SIG-M5 treated with dmso at 0.1 percent for 504 hours (cell line): ENCODE measurements around the gene SLC22A12.

Experiments
- DNase-seq: peaks from one replicate; lab custom pipeline; 2025; ENCODE audit not compliant: unreplicated experiment; lab: John Stamatoyannopoulos, UW

The SLC22A12 gene

DNA sequence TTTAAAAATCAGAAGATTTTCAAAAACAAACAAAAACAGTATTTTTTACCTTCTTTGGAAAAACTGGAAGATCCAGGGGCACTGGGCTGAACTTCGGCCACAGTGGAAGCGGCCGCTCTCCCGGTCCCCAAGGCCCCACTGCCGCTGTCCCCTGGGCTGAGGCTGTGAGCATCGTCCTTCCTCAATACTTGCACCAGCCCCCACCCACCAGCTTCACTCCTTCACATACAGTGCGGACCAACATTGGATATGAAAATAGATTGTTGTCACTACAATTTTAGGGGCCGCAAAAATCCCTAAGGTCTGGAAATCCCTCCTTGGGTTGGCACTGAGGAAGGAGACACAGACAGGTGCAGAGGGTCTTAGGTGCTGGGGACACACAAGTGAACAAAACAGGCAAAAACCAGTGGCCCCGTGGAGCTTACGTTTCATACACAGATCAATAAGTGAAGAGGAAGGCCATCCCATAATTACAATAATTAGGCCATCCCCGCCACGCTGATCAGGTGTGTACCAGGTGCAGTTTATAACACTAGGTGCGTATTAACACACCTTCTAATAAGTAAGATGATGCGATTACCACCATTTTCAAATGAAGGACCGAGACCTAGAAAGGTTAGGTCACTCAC, 28.2 kb upstream of the SLC22A12 start:
- DNase-seq = no peak

DNA sequence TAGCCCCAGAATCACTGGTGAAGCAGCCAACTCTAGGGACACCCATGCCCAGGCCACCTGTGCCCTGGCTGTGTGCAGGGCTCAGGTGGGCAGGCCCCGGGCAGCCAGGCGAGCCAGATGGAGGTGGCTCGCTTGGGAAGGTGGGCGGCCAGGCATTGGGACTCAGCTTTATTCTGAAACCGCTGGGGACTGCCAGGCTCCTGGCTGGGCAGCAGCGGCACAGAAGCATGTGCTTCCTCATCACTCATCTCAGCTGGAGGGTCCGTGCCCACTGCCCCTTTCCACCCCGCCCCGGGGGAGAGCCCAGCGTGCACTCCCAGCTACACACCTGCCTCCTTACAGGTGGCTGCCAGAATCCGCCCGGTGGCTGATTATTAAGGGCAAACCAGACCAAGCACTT, 27.1 kb upstream of the SLC22A12 start:
- DNase-seq = no peak

DNA sequence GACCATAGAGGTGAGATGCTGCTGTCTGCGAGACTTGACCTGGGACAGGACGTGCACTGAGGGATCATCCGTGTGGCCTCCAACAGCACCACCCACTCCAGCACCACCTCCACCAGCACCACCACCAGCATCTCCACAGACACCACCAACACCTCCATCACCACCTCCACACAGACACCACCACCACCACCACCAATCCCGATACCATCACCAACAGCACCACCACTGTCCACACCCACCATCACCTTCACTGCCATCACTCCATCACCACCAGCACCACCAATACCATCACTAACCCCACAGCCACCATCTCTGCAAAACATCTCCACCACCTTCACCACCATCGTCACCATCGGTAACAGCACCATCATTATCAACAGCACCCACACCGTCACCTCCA, 26.6 kb upstream of the SLC22A12 start:
- DNase-seq = no peak

DNA sequence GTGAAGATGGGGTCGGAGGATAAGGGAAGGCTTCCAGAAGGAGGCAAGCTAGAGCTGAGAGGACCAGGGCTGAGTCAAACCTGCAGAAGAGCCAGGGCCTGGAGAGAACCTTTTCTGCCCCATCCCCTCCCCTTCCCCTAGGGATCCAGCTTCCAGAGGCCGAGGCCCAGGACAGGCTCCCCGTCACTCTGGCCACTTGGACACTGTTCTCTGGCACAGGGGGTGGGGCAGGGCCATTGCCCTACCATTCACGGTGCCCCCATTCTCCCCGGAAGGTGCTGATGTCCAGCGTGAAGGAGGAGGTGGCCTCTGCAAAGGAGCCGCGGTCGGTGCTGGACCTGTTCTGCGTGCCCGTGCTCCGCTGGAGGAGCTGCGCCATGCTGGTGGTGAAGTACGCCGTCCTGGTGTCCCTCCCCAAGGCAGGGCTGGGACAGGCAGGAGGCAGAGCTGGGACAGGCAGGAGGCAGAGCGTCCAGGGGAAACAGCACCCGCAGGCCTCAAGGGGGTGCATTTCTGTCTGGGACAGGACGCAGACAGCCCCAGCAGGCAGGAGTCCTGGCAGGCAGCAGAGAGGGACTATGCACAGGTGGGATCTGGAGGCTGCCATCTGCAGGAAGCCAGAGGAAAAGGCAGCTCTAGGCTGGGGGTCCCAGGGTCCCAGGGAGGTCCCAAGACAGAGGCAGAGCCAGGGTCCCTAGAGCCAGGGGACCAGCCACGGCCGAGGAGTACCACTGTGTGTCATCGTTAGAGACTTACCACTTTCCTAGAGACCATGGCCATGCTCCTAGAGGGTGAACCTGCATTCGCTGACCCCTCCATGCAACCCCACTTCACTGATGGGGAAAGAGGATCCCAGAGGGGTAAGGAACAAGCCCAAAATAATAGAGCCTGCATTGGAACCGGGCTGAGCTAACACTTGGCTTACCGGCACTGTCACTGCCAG, 25.8 kb upstream of the SLC22A12 start:
- no peak for DNase-seq

DNA sequence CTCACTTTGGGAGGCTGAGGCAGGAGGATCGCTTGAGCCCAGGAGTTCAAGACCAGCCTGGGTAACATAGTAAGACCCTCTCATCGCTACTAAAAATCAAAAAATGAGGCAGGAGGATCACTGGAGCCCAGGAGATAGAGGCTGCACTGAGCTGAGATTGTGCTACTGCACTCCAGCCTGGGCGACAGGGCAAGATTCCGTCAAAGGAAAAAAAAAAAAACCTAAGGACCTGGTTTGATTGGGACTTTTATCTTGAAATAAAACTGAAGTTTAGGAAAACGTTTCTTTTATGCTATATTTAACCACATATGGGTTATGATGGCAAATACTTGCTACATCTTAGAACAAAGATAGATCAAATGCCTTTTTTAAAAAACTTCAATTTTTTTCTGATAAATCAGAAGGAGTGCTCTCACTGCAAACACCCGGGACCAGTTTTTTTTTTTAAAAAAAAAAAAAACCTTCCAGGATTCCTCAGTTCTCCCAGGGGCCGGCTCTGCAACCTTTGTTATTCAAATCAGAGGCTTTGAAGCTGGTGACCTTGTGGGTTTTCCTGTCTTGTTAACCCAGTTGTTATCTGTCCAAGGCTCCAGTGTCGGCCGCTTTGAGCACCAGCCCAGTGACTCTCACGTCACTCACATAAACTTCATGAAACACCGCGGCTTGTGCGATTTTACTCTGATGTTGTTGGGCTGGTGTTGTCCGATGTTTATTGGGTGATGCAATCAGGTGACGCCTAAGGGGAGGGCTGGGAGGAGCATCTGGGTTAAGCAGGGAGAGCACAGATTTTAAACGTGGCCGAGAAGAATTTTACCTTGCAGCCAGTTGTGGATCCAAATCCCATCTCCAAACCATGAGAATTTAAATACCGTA, 24.7 kb upstream of the SLC22A12 start:
- DNase-seq = peak; percentile 36

DNA sequence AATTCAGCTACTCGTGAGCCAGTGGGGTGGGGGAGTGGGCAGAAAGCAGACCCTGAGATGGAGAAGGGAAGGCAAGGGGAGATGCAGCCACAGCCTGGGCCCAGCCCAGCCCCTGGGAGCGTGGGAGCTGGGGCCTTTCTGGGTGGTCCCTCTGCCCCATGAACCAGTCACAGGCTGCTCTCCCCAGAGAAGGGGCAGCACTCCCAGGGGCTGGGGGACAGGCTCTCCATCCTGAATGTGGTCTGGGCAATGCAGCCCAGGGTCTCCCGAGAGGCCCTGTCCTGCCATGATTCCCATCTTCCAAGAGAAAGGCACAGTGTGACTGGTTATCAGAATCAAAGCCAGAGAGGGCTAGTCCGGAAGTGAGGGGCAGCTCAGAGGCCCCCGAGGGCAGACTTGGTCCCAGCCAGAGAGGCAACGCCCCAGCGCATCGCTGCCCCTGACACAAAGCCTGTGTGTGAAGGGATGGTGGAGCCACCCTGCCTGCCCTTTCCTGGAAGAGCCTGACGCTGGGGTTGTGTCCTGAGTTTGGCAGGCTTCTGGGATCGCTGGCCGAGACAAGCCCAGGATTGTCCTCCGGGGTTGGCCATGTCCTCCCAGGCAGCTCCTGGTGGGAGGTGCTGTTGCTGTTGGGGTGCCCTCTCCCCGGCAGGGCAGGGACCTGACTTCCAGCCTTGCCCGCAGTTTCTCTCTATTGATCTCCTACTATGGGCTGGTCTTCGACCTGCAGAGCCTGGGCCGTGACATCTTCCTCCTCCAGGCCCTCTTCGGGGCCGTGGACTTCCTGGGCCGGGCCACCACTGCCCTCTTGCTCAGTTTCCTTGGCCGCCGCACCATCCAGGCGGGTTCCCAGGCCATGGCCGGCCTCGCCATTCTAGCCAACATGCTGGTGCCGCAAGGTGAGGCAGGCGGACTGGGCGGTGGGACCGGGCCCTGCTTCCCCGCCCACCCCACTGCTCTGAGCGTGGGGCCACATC, 23.8 kb upstream of the SLC22A12 start:
- DNase-seq = no peak

DNA sequence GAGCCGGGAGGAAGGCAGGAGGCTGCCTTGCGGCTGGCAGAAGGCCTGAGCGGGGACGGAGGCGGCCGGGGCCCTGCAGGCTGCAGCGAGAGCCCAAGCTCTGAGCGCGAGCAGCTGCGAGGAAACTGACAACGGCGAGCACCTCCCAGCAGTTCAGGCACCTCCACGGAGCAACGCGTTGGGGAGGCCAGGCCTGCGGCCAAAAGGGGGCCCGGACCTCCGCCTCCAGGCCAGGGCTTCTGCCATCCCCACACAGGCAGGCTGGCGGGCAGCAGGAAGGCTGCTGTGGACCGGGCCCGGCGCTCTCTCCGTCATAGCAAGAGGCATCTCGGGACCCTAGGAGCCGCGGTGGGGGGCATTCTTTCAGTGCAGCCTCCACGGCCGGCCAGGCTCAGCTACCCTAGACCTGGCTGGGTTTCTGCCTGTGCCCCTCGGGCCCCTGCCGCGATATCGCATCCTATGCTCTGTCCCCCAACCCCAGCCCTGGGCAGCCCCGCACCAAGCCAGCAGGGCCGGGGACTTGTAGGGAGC, 22.9 kb upstream of the SLC22A12 start:
- DNase-seq = no peak

DNA sequence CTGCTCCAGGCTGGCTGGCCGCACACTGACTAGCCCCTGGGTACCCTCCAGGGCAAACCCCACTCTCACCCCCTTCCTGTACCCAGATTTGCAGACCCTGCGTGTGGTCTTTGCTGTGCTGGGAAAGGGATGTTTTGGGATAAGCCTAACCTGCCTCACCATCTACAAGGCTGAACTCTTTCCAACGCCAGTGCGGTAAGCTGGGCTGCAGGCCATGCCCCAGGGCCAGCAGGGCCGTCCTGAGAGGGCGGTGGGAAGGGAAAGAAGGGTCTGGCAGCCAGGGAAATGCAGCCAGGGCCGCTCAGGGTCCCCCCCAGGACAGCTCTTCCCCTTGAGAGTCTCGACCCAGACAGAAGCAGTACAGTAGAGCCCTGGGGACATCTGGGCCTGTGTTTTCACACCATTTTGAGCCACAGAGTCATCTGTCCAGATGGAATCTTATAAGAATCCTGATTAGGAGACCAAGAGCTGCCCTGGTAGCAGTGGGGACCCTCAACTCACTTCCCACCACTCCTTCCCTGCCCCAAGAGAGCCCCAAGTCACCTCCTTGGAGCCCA, 22.4 kb upstream of the SLC22A12 start:
- DNase-seq = no peak

DNA sequence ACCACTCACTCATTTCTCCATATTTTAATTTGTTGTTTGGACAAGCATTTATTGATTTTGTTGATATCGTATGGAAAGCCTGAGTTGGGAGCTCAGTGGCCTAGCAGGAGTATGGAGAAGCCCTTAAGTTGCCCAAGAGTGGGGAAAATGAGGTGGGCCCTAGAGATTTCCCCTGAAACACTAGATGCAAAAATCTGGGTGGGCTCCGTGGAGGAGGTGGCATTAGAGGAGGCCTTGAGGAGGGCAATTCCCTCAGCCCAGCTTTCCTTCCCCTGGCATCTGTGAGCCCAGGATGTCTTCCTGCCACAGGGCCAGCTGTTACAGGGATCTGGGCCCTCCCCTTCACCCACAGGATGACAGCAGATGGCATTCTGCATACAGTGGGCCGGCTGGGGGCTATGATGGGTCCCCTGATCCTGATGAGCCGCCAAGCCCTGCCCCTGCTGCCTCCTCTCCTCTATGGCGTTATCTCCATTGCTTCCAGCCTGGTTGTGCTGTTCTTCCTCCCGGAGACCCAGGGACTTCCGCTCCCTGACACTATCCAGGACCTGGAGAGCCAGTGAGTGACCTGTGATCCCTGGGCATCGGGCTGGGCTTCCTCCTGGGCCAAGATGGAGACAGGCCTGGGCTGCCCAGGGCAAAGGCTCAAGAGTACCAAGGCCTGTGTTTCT, 21.6 kb upstream of the SLC22A12 start:
- no peak for DNase-seq

DNA sequence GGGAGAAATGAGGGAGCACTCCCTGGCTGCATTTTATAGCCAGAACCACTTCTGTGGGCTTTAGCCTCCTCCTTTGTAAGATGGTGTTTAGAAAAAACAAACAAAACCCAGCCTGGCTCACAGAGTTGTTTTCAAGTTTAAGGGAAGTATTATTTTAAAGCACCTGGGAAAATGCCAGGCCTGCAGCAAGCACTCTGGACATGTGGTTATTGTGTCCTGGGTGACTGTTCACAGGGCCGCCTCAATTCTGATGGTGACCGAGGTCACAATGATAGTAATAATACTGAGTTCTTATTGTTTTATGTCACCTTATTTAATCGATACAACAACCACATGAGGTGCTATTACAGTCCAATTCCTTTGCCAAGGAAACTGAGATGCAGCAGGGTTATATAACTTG, 20.7 kb upstream of the SLC22A12 start:
- DNase-seq = no peak

DNA sequence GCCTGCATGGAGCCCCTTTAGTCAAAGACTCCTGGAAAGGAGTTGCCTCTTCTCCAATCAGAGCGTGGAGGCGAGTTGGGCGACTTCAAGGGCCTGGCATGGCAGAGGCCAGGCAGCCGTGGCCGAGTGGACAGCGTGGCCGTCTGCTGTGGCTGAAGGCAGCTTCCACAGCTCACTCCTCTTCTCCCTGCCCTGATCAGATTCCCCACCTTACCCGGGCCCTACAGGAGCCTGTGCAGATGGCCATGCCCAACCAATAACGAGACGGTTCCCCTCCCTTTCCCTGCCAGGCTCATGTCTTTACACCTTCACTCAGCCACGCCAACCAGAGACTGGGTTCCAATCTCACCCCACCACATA, 20.0 kb upstream of the SLC22A12 start:
- DNase-seq = no peak

DNA sequence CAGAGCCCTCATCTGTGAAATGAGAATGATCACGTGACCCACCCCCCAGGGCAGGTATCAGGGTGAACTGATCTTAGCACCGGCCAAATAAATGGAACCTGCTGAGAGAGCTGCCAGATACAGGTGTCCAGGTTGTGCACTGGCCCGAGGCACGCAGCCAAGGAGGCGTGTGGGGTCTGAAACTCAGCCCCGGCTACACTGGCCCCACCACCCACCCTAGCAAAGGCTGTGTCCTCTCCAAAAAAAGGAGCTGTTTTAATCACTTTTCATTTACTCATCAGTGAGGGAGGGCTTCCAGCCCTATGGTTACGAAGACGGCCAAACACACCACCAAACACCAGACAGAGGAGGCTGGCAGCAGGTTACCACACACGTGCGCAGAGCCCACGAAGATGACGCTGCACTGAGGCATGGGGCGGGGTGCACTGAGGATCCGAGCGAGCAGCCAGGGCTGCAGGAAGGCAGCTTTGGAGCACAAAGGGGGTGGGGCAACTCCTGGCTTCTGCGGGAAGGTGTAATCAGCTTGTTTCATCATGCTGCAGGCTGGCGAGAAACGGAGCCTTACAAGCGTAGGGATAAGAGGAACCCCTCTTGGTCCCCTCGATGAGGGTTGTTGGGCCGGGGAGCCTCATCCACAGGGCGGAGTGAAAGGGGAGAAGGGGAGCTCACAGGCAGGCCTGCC, 19.5 kb upstream of the SLC22A12 start:
- DNase-seq = peak; percentile 3

DNA sequence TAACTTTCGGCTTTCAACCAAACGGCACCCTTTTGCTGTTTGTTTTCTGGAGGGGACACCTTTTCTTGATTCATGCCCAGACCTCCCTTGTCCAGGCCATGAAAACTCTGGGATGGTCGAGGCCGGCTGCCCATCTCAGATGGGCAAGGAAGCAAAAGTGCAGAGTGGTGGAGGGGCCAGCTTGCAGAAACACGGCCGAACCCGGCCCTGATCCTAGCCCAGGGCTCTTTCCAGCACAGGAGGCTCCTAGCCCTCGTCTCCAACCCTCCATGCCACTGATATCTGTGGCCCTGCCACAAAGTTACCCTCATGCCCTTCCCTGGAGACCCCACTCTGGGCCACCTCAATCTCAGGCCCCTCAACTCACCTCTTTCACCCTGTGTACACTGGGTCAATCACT, 18.9 kb upstream of the SLC22A12 start:
- no peak for DNase-seq

DNA sequence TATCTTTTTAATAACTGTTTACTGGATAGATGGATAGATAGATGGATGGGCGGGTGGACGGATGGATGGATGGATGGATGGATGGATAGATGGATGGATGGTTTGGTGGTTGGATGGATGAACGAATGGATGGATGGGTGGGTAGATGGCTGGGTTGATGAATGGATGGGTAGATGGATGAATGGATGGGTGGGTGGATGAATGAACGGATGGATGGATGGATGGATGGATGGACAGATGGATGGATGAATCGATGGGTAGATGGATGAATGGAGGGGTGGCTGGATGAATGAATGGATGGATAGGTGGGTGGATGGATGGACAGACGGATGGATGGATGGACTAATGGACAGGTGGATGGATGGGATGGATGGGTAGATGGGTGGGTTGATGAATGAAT, 13.8 kb upstream of the SLC22A12 start:
- DNase-seq = no peak

DNA sequence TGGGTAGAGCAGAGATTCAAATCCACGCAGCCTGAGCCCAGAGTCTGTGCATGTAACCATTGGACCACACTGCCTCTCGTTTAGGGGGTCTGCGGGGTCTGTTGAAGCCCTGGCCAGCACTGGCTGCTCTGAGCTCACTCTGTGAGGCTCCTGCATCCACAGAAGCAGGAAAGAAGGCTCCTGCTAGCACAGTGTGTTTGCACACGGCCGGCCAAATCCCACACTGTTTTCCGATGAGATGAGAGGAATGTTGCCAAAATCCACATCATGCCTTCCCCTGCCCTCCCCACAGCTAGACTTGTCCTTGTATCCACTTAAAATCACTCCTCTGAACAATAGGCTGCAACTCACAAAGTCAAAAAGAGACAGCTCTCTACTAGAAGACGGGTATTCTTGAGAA, 10.6 kb upstream of the SLC22A12 start:
- DNase-seq = no peak

DNA sequence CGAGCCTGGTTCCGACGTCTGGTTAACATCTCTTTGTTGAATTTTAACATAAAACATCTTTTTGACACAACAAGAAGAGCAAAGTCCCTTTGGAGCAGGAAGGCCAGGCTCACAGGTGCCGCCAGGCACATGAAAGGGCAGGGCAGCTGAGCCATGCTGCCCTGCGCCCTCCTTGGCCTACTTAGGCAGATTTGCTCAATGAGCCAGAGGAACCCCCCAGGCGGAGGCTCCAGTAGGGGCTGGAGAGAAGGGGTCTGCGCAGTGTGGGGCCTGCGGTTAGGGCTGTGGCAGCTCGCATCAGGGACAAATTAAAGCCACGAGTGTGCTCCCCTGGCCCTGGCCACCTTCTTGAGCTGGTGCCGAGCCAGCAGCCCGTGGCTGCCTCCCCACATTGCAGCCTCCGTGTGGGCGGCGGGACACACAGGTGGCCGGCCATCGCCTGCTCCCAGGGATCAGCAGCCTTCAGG, 9.9 kb upstream of the SLC22A12 start:
- DNase-seq = no peak

DNA sequence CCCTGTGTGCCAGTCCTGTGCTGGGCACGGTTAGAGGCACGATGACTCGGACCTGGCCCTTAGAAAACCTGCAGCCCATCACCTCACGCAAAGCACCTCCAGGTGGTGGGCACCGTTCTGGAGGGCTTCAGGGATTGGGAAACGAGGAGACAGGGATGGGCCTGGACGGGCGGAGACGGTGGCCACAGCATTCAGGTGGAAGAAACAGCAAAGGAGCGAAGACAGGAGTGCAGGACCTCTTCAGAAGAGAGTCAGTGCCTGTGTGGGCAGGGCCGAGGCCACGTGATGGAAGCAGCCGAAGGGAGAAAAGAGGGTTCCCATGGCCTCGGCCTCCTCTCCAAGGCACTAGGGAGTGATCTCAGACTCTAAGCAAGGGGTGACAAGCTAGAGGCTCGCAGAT, 8.1 kb upstream of the SLC22A12 start:
- no peak for DNase-seq
